HS-5 (cell line): ENCODE results near the gene AKAP14.
"Not testable (repeated sequence)": the region's sequence is repeated elsewhere in the genome, so short reads cannot be mapped to it uniquely, and the experiment has no call there.

Experiments
- DNase-seq: peaks from one replicate; pipeline ENCODE4 v3.0.0-alpha.2; 2012; ENCODE audit warnings: low read depth

The AKAP14 gene

DNA sequence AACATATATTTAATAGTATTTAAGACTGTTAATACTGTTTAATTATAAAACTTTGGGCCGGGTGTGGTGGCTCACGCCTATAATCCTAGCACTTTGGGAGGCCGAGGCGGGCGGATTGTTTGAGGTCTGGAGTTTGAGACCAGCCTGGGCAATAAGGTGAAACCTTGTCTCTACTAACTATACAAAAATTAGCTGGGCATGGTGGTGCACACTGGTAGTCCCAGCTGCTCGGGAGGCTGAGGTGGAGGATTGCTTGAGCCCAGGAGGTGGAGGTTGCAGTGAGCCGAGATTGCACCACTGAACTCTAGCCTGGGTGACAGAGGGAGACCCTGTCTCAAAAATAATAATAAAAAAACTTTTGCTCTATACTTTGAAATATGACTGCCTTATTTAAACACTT, 26.7 kb downstream of the AKAP14 start:
- not testable (repeated sequence) for DNase-seq

DNA sequence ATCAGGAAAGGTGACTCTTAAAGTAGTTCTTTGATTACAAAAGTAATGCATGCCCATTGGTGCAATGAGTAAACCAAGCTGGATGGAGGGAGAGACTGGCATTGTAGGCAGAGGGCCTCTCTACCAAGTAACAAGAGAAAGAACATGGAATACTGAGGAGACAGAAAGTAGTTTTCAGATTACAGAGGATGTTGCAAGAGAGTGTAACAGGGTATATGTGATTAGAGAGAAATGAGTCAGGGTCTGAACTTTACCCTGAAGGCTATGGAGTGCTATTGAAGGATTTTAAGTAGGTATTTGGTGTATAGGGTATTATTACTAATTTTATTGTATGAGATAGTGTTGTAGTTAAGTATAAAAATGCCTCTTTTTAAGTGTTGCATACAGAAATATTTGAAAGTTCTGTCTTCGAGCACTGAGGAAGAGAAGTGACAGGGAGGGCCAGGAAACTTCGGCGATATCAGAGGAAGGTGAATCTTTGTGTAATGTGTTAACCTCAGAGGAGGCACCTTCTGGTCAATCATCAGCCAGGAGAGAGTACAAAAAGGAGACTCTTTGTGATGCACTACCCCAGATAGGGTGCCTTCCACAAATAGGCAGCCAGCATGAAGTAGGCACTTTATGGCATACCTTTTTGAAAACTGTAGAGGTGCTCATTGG, 39.7 kb downstream of the AKAP14 start:
- no peak for DNase-seq

DNA sequence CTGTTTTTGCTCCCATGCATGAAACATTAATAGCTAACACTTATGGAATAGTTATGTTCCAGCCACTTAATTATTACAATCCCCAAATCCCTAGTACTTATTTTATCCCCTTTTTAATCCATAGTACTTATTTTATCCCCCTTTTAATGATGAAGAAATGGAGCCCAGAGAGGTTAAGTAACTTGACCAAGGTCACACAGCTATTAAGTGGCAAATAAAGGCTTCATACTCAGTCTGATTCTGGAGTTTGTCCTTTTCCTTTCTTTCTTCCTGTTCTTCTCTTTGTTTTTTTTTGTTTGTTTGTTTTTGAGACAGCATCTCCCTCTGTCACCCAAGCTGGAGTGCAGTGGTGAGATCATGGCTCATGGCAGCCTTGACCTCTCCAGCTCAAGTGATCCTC, 45.6 kb downstream of the AKAP14 start:
- DNase-seq, result no peak

- no peak for DNase-seq
Measured at GRCh38 chrX:119942173-119942819, 46.6 kb downstream of the AKAP14 start.

- DNase-seq, result no peak
Measured at GRCh38 chrX:119942831-119943184, 47.1 kb downstream of the AKAP14 start.

GRCh38 chrX:119943185-119943988, 47.7 kb downstream of the AKAP14 start, which contains the start of gene NKAP:
TSS of gene NKAP (minus strand) at chrX:119943751. CDS start at chrX:119943605, 146 bp downstream.
- DNase-seq, result peak; percentile 81

DNA sequence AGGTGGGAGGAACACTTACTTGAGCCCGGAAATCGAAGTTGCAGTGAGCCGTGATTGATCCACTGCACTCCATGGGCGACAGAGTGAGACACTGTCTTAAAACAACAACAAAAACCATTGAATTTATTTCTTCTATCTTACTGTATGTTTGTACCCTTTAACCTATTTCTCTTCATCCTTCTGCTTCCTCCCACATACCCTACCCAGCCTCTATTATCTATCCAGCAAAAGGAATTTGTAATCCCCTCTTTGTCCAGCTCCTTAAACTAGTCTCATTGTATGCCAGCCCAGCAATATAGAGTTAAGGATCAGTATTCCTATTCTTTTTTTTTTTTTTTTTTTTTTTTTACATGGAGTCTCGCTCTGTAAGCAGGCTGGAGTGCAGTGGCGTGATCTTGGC, 49.8 kb downstream of the AKAP14 start:
- DNase-seq, result no peak

DNA sequence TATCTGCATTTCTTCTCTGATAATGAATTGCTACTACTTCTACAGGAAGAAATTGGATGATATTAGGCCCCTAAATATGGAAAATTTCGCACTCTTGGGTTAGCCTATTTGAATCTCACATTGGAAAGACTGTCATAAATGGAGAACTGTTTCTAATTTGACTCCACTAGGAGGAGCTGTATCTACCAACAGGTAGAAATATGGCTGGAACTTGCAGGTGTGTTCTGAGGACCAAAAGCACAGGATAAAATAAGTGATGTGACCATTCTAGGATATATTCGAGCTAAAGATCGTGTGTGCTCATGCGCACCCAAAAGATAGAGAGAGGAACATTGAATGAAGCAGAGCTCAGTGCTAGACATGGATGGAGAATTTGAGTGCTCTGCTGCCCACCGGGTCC, 52.7 kb downstream of the AKAP14 start:
- DNase-seq, result no peak

DNA sequence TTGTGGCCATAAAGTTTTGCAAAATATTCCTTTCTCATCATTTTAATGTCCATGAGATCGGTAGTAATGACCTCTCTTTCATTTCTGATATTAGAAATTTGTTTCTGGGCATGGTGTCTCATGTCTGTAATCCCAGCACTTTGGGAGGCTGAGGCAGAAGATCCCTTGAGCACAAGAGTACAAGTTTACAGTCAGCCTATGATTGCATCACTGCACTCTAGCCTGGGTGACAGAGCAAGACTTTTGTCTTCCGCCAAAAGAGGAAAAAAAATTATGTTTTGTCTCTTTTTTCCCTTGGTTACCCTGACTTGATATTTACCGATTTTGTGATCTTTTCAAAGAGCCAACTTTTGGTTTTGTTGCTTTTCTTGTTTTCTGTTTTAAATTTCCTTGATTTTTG, 58.7 kb downstream of the AKAP14 start:
- no peak for DNase-seq

DNA sequence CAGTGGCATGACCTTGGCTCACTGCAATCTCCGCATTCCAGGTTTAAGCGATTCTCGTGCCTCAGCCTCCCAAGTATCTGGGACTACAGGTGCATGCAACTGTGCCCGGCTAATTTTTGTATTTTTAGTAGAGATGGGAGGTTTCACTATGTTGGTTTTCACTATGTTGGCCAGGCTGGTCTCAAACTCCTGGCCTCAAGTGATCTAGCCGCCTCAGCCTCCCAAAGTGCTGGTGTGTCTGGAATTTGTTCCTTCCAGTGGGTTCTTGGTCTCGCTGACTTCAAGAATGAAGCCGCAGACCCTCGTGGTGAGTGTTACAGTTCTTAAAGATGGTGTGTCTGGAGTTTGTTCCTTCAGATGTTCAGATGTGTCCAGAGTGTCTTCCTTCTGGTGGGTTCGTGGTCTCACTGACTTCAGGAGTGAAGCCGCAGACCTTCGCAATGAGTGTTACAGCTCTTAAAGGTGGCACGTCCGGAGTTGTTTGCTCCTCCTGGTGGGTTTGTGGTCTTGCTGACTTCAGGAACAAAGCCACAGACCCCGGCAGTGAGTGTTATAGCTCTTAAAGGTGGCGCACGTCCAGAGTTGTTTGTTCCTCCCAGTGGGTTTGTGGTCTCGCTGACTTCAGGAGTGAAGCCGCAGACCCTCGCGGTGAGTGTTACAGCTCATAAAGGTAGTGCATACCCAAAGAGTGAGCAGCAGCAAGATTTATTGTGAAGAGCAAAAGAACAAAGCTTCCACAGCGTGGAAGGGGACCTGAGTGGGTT, 60.3 kb downstream of the AKAP14 start:
- not testable (repeated sequence) for DNase-seq

DNA sequence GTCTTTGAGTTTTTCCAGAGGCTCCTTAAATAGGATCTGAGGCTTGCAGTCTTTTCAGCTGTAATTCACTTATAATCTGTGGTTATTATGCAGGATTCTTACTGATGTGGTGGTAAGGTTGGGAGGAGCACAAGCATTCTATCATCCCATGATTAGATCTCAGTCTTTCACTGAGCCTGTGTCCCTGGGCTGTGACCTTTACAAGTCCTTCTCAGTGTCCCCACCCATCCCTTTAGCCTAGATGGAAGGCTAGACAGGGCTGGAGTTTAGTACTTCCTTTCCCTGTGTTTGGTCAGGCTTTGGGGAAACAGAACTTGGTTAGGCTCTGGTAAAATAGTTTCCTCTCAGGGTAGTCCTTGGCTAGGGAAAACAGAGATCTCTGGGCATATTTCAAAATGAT, 64.9 kb downstream of the AKAP14 start:
- no peak for DNase-seq

DNA sequence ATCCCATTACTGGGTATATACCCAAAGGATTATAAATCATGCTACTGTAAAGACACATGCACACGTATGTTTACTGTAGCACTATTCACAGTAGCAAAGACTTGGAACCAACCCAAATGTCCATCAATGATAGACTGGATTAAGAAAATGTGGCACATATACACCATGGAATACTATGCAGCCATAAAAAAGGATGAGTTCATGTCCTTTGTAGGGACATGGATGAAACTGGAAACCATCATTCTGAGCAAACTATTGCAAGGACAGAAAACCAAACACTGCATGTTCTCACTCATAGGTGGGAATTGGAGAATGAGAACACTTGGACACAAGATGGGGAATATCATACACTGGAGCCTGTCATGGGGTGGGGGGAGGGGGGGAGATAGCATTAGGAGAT, 71.1 kb downstream of the AKAP14 start:
- not testable (repeated sequence) for DNase-seq
